ENCODE measurements around the gene TRIM65. TPM values are rescaled to one million over a fixed set of nuclear protein-coding genes. Genes with fewer than 3 reads are reported as not detected.

TRIM65 gene
- total and polyA plus RNA-seq, 2 of the 4 experiments (the other 2 are of a cell fraction), result 7.9 to 10.6 TPM

DNA sequence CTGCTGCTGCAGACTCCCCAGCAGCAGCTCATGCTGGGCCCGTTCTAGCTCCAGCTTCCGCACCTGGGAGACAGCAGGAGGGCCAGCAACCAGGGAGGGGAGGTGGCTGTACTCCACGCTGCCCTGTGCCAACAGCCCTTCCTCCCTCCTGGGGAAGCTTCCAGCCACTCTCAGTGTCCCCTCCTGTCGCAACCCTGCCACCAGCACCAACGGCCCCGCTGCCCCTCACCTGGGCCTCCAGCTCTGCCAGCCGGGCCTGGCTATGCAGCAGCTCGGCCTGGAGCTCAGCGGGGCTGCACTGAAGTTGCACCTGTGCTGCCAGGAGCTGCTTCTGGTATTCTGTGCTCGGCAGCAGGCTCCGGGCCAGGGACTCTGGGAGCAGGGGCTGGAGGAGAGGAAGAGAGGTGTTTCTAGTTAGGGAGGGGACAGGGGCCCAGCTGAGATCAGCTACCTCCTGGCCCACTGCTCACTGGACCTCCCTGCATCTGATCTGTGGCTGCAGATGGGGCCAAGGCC is 23.4 kb upstream of the TRIM65 start:
- Histone ChIP-seq H3K14ac (replicated peaks; ENCODE audit: low read depth, low read length) (no peak overlapping the region), H4K8ac (ENCODE audit: low read depth in 2 of 2, low read length in 2 of 2) (no peak overlapping the region), H2AK9ac (replicated peaks; ENCODE audit: low read depth, low read length, poor library complexity) (no peak overlapping the region), H2BK20ac (ENCODE audit: low read depth, low read length) (no peak overlapping the region), H3K9me3 (ENCODE audit: control insufficient read depth, insufficient read depth, low read length) (no peaks in the 10 kb centered on the region), H3K4me1 (ENCODE audit: control insufficient read depth, insufficient read depth, low read length) (no peaks in the 10 kb centered on the region), H2BK5ac (ENCODE audit: low read depth, low read length, poor library complexity, severe bottlenecking) (no peak overlapping the region), H2BK15ac (ENCODE audit: low read depth, low read length) (no peak overlapping the region), H3K27me3 (ENCODE audit: control insufficient read depth, insufficient read depth, low read length) (no peaks in the 10 kb centered on the region), H3K79me1 (ENCODE audit: low read depth in 1 of 2, low read length in 2 of 2) (no peaks in the 10 kb centered on the region), H4K91ac (ENCODE audit: insufficient read depth, low read depth, low read length) (no peak overlapping the region), H3K4me2 (ENCODE audit: low read depth, low read length) (no peak overlapping the region), H3K9ac (ENCODE audit: low read depth, low read length) (no peak overlapping the region), H4K5ac (ENCODE audit: low read depth, low read length) (no peak overlapping the region), H3K56ac (ENCODE audit: extremely low read depth, insufficient read depth, low read length) (no peak overlapping the region), H3K4ac (ENCODE audit: low read depth, low read length) (no peak overlapping the region), H3K4me3 (ENCODE audit: insufficient read depth, low read depth, low read length) (no peak overlapping the region), H3K36me3 (ENCODE audit: control insufficient read depth, insufficient read depth, low read length) (peaks cover 14% of the 10 kb centered on the region), H3K9me1 (ENCODE audit: insufficient read depth, low read length) (no peaks in the 10 kb centered on the region; the same call in 1 of the 2 replicates), H2AFZ (replicated peaks; ENCODE audit: low read length, poor library complexity) (no peak overlapping the region), H3K18ac (ENCODE audit: low read depth, low read length) (no peak overlapping the region), H2AK5ac (ENCODE audit: low read depth, low read length) (no peak overlapping the region), H4K20me1 (ENCODE audit: insufficient read depth, low read length) (no peaks in the 10 kb centered on the region; the same call in 1 of the 2 replicates), H3K23ac (ENCODE audit: low read depth, low read length) (no peak overlapping the region), H3K27ac (ENCODE audit: insufficient read depth, low read length) (no peak overlapping the region), H2BK120ac (ENCODE audit: low read depth, low read length) (no peak overlapping the region)
- POLR2A ChIA-PET (ENCODE audit: unreplicated experiment), result no interaction called here
- TF ChIP-seq CTCF (conservative IDR thresholded peaks at IDR 0.05; ENCODE audit: low read depth, low read length), result no peak
- no peak for TF ChIP-seq MXI1 (IDR thresholded peaks at IDR 0.05; ENCODE audit: borderline replicate concordance, low read depth, low read length)
- no peak for TF ChIP-seq BHLHE40 (IDR thresholded peaks at IDR 0.05; ENCODE audit: low read depth, low read length)
- TF ChIP-seq CHD1 (IDR thresholded peaks at IDR 0.05; ENCODE audit: low read depth, low read length), result no peak
- TF ChIP-seq SMC3 (IDR thresholded peaks at IDR 0.05; ENCODE audit: low read depth, low read length), result no peak
- no peak for TF ChIP-seq CEBPB (IDR thresholded peaks at IDR 0.05; ENCODE audit: low read depth, low read length)
- TF ChIP-seq, protein P1, sequence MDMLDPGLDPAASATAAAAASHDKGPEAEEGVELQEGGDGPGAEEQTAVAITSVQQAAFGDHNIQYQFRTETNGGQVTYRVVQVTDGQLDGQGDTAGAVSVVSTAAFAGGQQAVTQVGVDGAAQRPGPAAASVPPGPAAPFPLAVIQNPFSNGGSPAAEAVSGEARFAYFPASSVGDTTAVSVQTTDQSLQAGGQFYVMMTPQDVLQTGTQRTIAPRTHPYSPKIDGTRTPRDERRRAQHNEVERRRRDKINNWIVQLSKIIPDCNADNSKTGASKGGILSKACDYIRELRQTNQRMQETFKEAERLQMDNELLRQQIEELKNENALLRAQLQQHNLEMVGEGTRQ (IDR thresholded peaks at IDR 0.05; ENCODE audit: low read depth, low read length), result no peak
- TF ChIP-seq, protein P2, sequence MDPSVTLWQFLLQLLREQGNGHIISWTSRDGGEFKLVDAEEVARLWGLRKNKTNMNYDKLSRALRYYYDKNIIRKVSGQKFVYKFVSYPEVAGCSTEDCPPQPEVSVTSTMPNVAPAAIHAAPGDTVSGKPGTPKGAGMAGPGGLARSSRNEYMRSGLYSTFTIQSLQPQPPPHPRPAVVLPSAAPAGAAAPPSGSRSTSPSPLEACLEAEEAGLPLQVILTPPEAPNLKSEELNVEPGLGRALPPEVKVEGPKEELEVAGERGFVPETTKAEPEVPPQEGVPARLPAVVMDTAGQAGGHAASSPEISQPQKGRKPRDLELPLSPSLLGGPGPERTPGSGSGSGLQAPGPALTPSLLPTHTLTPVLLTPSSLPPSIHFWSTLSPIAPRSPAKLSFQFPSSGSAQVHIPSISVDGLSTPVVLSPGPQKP (IDR thresholded peaks at IDR 0.05; ENCODE audit: borderline replicate concordance, low read depth, low read length), result no peak
- TF ChIP-seq NFE2L2 (IDR thresholded peaks at IDR 0.05; ENCODE audit: low read depth, low read length), result no peak
- no peak for TF ChIP-seq POLR2A (IDR thresholded peaks at IDR 0.05; ENCODE audit: low read depth, low read length)
- TF ChIP-seq FOS (IDR thresholded peaks at IDR 0.05; ENCODE audit: low read depth, low read length), result no peak
- TF ChIP-seq RAD21 (IDR thresholded peaks at IDR 0.05; ENCODE audit: low read length), result no peak
- TF ChIP-seq RFX5 (IDR thresholded peaks at IDR 0.05; ENCODE audit: low read depth, low read length), result no peak
- TF ChIP-seq MAFK (IDR thresholded peaks at IDR 0.05; ENCODE audit: low read depth, low read length), result no peak
- TF ChIP-seq MAZ (IDR thresholded peaks at IDR 0.05; ENCODE audit: borderline replicate concordance, low read depth, low read length), result no peak
- no peak for TF ChIP-seq RCOR1 (IDR thresholded peaks at IDR 0.05; ENCODE audit: insufficient replicate concordance, low read length)
- in situ Hi-C loops (cut with MboI; ENCODE audit: low sequenced_read_pairs) (no loop called here), dilution Hi-C loops (cut with HindIII; ENCODE audit: low sequenced_read_pairs, unreplicated experiment) (no loop called here), intact Hi-C loops (cut with micrococcal nuclease) (no loop called here)
- CTCF ChIA-PET, result no interaction called here
- BruUV-seq (replicated peaks), result no TSS peak
- DNase-seq, result no peak
- 71% methylated on average over 3 of the region's 11 CpGs; no CpG with 5 or more reads in 1 of the 2 experiments for WGBS, 2 experiments (ENCODE audit: extremely low coverage in 2 of 2, insufficient read length in 1 of 2)
- no peak for ATAC-seq (ENCODE audit: low read depth)

All from IMR-90 (cell line).